Endothelial cell (in vitro differentiated cells): ENCODE measurements around the gene BBLN. TPM values are rescaled to one million over a fixed set of nuclear protein-coding genes. Genes with fewer than 3 reads are reported as not detected.
"Not testable (repeated sequence)": the region's sequence is repeated elsewhere in the genome, so short reads cannot be mapped to it uniquely, and the experiment has no call there.

Experiments
- DNase-seq: peaks from one replicate; pipeline ENCODE4 v3.0.0; 2021; ENCODE audit warnings: low spot score
- H3K27ac Mint-ChIP-seq: one replicate; pipeline ENCODE4 v1.8.0; 2021; ENCODE audit warnings: mixed read lengths, inconsistent platforms; ENCODE audit not compliant: unreplicated experiment
- H3K27me3 Mint-ChIP-seq: one replicate; pipeline ENCODE4 v1.8.0; 2021; ENCODE audit warnings: mild to moderate bottlenecking, moderate library complexity, mixed read lengths, inconsistent platforms; ENCODE audit not compliant: unreplicated experiment
- H3K36me3 Mint-ChIP-seq: one replicate; pipeline ENCODE4 v1.8.0; 2021; ENCODE audit warnings: mild to moderate bottlenecking, low read depth, mixed read lengths, inconsistent platforms; ENCODE audit not compliant: unreplicated experiment
- H3K4me1 Mint-ChIP-seq: one replicate; pipeline ENCODE4 v1.8.0; 2021; ENCODE audit warnings: mild to moderate bottlenecking, mixed read lengths, inconsistent platforms; ENCODE audit not compliant: unreplicated experiment
- H3K4me3 Mint-ChIP-seq: one replicate; pipeline ENCODE4 v1.8.0; 2021; ENCODE audit warnings: mild to moderate bottlenecking, mixed read lengths, inconsistent platforms; ENCODE audit not compliant: unreplicated experiment
- H3K9me3 Mint-ChIP-seq: one replicate; pipeline ENCODE4 v1.8.0; 2021; ENCODE audit warnings: mixed read lengths, inconsistent platforms; ENCODE audit not compliant: unreplicated experiment
- CTCF ChIP-seq: fragments of 200-600 bp; sonication (generic); IDR thresholded peaks from one replicate; pipeline ENCODE4 v1.5.0; 2021; ENCODE audit warnings: antibody characterized with exemption; ENCODE audit not compliant: unreplicated experiment
- long read RNA-seq: library from polyadenylated mRNA; unstranded; transcript quantifications from one replicate; pipeline ENCODE4 v2.0.0, GENCODE V29; 2020; ENCODE audit not compliant: unreplicated experiment
- total RNA-seq: library from RNA; stranded (reverse); fragmentation: NEBNext Ultra II Directional; extraction: Animal tissue kit (Norgen Biotek cat#: 25700); gene quantifications from one replicate; pipeline ENCODE4 v1.2.1, GENCODE V29; 2021; ENCODE audit not compliant: unreplicated experiment

BBLN gene, protein sequence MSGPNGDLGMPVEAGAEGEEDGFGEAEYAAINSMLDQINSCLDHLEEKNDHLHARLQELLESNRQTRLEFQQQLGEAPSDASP
- total RNA-seq: 62.1 TPM
- long read RNA-seq, transcript C9orf16-201 (2 exons, 713 nt): major isoform, 55 of 60 reads
- long read RNA-seq, partial matches to known transcripts: 0 of 60 reads
- long read RNA-seq, other reads (novel, unspliced or antisense): 3 of 60 reads

DNA sequence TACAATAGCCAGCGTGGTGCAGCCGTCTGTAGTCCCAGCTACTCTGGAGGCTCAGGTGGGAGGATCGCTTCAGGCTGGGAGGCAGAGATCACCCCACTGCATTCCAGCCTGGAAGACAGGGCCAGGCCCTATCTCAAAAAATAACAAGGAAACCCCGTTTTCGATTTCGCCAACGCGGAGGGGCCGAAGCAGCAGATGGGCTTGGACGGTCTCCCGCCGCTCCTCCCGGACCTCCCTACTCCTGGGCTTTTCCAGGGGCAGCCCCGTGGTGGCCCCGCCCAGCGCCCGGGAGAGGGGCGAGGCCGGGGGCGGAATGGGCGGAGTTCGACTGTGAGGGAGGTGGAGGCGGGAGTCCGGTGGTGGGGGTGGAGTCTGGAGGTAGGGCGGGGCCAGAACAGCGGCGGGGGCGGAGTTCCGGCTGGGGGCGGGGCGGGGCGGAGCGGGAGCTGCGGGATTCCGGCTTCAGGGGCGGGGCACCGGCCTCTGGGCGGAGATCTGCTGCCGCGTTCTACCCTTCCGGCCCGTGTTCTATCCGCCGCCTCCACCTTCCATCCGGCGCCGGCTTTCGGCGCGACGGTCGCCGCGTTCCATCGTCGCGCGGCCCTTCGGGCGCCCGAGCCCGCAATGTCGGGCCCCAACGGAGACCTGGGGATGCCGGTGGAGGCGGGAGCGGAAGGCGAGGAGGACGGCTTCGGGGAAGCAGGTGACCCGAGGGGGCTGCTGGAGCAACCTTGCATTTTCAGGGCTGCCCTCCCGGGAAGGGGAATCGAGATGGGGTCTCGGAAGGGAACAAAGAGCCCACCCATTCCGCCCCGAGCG lies at the start of gene BBLN:
Gene BBLN, plus strand, starts transcription at position 482 of the 819 bp plus-strand sequence. Its CDS starts 143 bp downstream, at position 625.
- peaks cover 6% of the 10 kb centered on the region for H3K27me3 Mint-ChIP-seq
- no peak for TF ChIP-seq CTCF
- peak within 1 kb of the TSS; percentile 83 for H3K4me3 Mint-ChIP-seq
- H3K4me1 Mint-ChIP-seq: peaks cover 4% of the 10 kb centered on the region
- DNase-seq: peak; percentile 98
- peaks cover 14% of the 10 kb centered on the region for H3K36me3 Mint-ChIP-seq
- peak within 1 kb of the TSS; percentile 52 for H3K27ac Mint-ChIP-seq
- no peaks in the 10 kb centered on the region for H3K9me3 Mint-ChIP-seq

- H3K36me3 Mint-ChIP-seq: peaks cover 16% of the 10 kb centered on the region
- not testable (repeated sequence) for H3K27me3 Mint-ChIP-seq, DNase-seq, H3K4me3 Mint-ChIP-seq, H3K27ac Mint-ChIP-seq, H3K9me3 Mint-ChIP-seq, H3K4me1 Mint-ChIP-seq
These were observed 48.3 kb upstream of the BBLN start for GRCh38 chr9:128111726-128112125.

GRCh38 chr9:128113526-128114325 lies 46.3 kb upstream of the BBLN start:
- Mint-ChIP-seq H3K9me3 (no peaks in the 10 kb centered on the region), H3K4me1 (peaks cover 2% of the 10 kb centered on the region), H3K27ac (no peak overlapping the region), H3K36me3 (peaks cover 9% of the 10 kb centered on the region), H3K4me3 (no peak overlapping the region), H3K27me3 (peaks cover 5% of the 10 kb centered on the region)
- DNase-seq: no peak
- TF ChIP-seq CTCF: no peak

- no peak overlapping the region for H3K27ac Mint-ChIP-seq
- DNase-seq: no peak
These were observed 45.5 kb upstream of the BBLN start for GRCh38 chr9:128114326-128115186.

More at GRCh38 chr9:128114326-128115186, 45.5 kb upstream of the BBLN start:
- Mint-ChIP-seq H3K36me3 (peaks cover 7% of the 10 kb centered on the region), H3K27me3 (peaks cover 4% of the 10 kb centered on the region), H3K9me3 (no peaks in the 10 kb centered on the region), H3K4me1 (peaks cover 2% of the 10 kb centered on the region), H3K4me3 (no peak overlapping the region)
- no peak for TF ChIP-seq CTCF
